ENCODE measurements around the gene VARS2. TPM values are rescaled to one million over a fixed set of nuclear protein-coding genes. Genes with fewer than 3 reads are reported as not detected.

VARS2 gene
- polyA plus RNA-seq, 1 donor (not counting 4 experiments of a cell fraction or from before 2014, with no cell fraction given), result 13.8 TPM

DNA sequence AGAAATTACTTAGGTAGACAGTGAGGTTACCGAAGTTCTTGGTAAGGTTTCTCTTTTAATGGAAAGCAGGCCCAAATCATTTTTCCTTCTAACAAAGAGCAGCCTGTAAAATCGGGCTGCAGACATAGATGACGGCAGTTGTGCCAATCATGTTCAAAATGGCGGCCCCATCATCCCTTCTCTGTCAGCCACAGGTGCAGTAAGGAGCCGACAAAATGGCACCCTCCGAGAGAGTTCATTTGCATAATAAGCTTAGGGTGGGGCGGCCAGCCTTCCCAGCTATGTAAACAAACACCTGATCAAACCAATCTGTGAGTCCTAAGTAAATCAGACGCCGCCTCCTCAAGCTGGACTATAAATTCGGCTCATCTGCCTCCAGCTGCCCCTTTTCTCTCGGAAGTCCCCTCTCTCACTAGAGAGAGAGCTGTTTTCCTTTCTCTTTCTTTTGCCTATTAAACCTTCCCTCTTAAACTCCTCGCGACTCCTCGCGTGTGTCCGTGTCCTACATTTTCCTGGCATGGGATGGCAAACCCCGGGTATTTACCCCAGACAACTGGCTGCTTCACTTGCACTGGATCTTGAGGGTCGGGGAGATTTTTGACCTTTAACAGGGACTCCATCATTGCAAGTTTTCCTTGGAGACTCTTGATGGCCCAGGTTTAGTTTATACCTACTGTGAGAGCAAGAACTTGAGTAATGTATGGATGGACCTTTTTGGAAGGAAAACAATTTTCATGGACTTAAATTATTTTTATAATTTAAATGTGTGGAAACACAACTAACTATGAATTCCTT lies 38.6 kb upstream of the VARS2 start:
- Histone ChIP-seq H3K9me1 (ENCODE audit: control insufficient read depth, extremely low read depth, insufficient read depth, low read length) (no peaks in the 10 kb centered on the region), H3K27me3 (ENCODE audit: control insufficient read depth, extremely low read depth, insufficient read depth, low read length) (no peaks in the 10 kb centered on the region), H4K20me1 (ENCODE audit: control insufficient read depth, extremely low read depth, insufficient read depth, low read length) (no peaks in the 10 kb centered on the region), H3K4me1 (ENCODE audit: control insufficient read depth, extremely low read depth, insufficient read depth, low read length) (peaks cover 27% of the 10 kb centered on the region), H2AFZ (ENCODE audit: control insufficient read depth, low read length) (peak overlapping the region; percentile 86), H3K4me3 (ENCODE audit: control insufficient read depth in 2 of 3, extremely low read depth in 1 of 3, insufficient read depth in 2 of 3, low read depth in 1 of 3, low read length in 3 of 3) (peak overlapping the region in 1 of 3 experiments; percentile 45), H3K4me2 (ENCODE audit: control insufficient read depth, extremely low read depth, insufficient read depth, low read depth, low read length) (peak overlapping the region; percentile 67), H3K27ac (ENCODE audit: control insufficient read depth, insufficient read depth, low read length) (peak overlapping the region; percentile 92), H3K9me3 (ENCODE audit: control insufficient read depth, low read depth, low read length) (peaks cover 5% of the 10 kb centered on the region), H3K36me3 (ENCODE audit: control insufficient read depth in 2 of 2, extremely low read depth in 1 of 2, insufficient read depth in 2 of 2, low read length in 2 of 2) (no peaks in the 10 kb centered on the region), H3K79me2 (ENCODE audit: control insufficient read depth, insufficient read depth, low read length) (no peaks in the 10 kb centered on the region), H3K9ac (ENCODE audit: control insufficient read depth, extremely low read depth, insufficient read depth, low read length) (peak overlapping the region; percentile 76)
- TF ChIP-seq CTCF (optimal IDR thresholded peaks at IDR 0.05 in 1 of 3, IDR thresholded peaks at IDR 0.05 in 1 of 3, conservative IDR thresholded peaks at IDR 0.05 in 1 of 3; ENCODE audit: extremely low read depth in 1 of 3, insufficient read depth in 2 of 3, low read length in 3 of 3), result no peak
- TF ChIP-seq EZH2 (IDR thresholded peaks at IDR 0.05; ENCODE audit: low read length), result no peak
- dilution Hi-C loops (cut with MboI; ENCODE audit: extremely low pct_ligation_motif_present, low sequenced_read_pairs), result no loop called here
- no peak for DNase-seq (ENCODE audit: low read depth, low spot score)
- FAIRE-seq, result no peak

GRCh38 chr6:30876039-30876730 lies 37.9 kb upstream of the VARS2 start:
- H2AFZ ChIP-seq (ENCODE audit: control insufficient read depth, low read length), result no peak overlapping the region
- peak overlapping the region; percentile 92 for H3K27ac ChIP-seq (ENCODE audit: control insufficient read depth, insufficient read depth, low read length)
- peak; percentile 81 for FAIRE-seq
- dilution Hi-C loops (cut with MboI; ENCODE audit: extremely low pct_ligation_motif_present, low sequenced_read_pairs), result no loop called here
- peak overlapping the region; percentile 67 for H3K4me2 ChIP-seq (ENCODE audit: control insufficient read depth, extremely low read depth, insufficient read depth, low read depth, low read length)
- H3K79me2 ChIP-seq (ENCODE audit: control insufficient read depth, insufficient read depth, low read length), result no peaks in the 10 kb centered on the region
- no peaks in the 10 kb centered on the region for H4K20me1 ChIP-seq (ENCODE audit: control insufficient read depth, extremely low read depth, insufficient read depth, low read length)
- no peak for DNase-seq (ENCODE audit: low read depth, low spot score)
- peak overlapping the region; percentile 76 for H3K9ac ChIP-seq (ENCODE audit: control insufficient read depth, extremely low read depth, insufficient read depth, low read length)
- H3K4me1 ChIP-seq (ENCODE audit: control insufficient read depth, extremely low read depth, insufficient read depth, low read length), result peaks cover 27% of the 10 kb centered on the region
- TF ChIP-seq EZH2 (IDR thresholded peaks at IDR 0.05; ENCODE audit: low read length) (no peak), CTCF (optimal IDR thresholded peaks at IDR 0.05 in 1 of 3, IDR thresholded peaks at IDR 0.05 in 1 of 3, conservative IDR thresholded peaks at IDR 0.05 in 1 of 3; ENCODE audit: extremely low read depth in 1 of 3, insufficient read depth in 2 of 3, low read length in 3 of 3) (no peak)
- H3K9me3 ChIP-seq (ENCODE audit: control insufficient read depth, low read depth, low read length), result peaks cover 5% of the 10 kb centered on the region
- no peaks in the 10 kb centered on the region for H3K9me1 ChIP-seq (ENCODE audit: control insufficient read depth, extremely low read depth, insufficient read depth, low read length)
- no peaks in the 10 kb centered on the region for H3K36me3 ChIP-seq (ENCODE audit: control insufficient read depth in 2 of 2, extremely low read depth in 1 of 2, insufficient read depth in 2 of 2, low read length in 2 of 2)
- peak overlapping the region in 1 of 3 experiments; percentile 6 for H3K4me3 ChIP-seq (ENCODE audit: control insufficient read depth in 2 of 3, extremely low read depth in 1 of 3, insufficient read depth in 2 of 3, low read depth in 1 of 3, low read length in 3 of 3)
- no peaks in the 10 kb centered on the region for H3K27me3 ChIP-seq (ENCODE audit: control insufficient read depth, extremely low read depth, insufficient read depth, low read length)

All from keratinocyte (primary cell).